Transverse colon (tissue), 4 donors: ENCODE data around the gene LBR.

Source experiments
- POLR2AphosphoS5 ChIP-seq, 3 donors: sonication (generic); formaldehyde crosslinking; IDR thresholded peaks; one replicate each; pipeline ENCODE4 v1.6.1; 2016; ENCODE audit warnings: antibody characterized with exemption in 3 of 3
- TF ChIP-seq, protein P1 (sequence below), 5 experiments: fragments of 200-600 bp in 3 of 5; fragments of 450-650 bp in 2 of 5; sonication (generic) in 3 of 5; IDR thresholded peaks; 1 replicate in 2 of 5; 2 replicates in 3 of 5; pipeline ENCODE4 v1.5.1; 2016 to 2017; ENCODE audit warnings: antibody characterized with exemption in 5 of 5, inconsistent platforms in 3 of 5, mild to moderate bottlenecking in 2 of 5, moderate library complexity in 1 of 5

GRCh38 chr1:225410036-225410435 lies 17.8 kb downstream of the LBR start:
- TF ChIP-seq, protein P1, sequence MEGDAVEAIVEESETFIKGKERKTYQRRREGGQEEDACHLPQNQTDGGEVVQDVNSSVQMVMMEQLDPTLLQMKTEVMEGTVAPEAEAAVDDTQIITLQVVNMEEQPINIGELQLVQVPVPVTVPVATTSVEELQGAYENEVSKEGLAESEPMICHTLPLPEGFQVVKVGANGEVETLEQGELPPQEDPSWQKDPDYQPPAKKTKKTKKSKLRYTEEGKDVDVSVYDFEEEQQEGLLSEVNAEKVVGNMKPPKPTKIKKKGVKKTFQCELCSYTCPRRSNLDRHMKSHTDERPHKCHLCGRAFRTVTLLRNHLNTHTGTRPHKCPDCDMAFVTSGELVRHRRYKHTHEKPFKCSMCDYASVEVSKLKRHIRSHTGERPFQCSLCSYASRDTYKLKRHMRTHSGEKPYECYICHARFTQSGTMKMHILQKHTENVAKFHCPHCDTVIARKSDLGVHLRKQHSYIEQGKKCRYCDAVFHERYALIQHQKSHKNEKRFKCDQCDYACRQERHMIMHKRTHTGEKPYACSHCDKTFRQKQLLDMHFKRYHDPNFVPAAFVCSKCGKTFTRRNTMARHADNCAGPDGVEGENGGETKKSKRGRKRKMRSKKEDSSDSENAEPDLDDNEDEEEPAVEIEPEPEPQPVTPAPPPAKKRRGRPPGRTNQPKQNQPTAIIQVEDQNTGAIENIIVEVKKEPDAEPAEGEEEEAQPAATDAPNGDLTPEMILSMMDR (IDR thresholded peaks at IDR 0.05): no peak
- TF ChIP-seq POLR2AphosphoS5 (IDR thresholded peaks at IDR 0.05): no peak
